HCT116 (cell line): ENCODE results near the gene FADD. TPM values are rescaled to one million over a fixed set of nuclear protein-coding genes. Genes with fewer than 3 reads are reported as not detected.

ENCODE experiments used
- ATAC-seq: fragments of 200-7000 bp; cut with Tn5 transposase; 2 replicates; pipeline ENCODE4 v1.9.1; 2020; ENCODE audit warnings: mild to moderate bottlenecking, moderate library complexity
- BruUV-seq: library from RNA; stranded (reverse); fragments of 400-500 nt; replicated peaks from 2 replicates; lab custom pipeline; 2021; lab: Mats Ljungman, UMichigan
- CTCF ChIA-PET: fragments of 300-600 bp; sonication (Branson Sonifier 250); formaldehyde crosslinking; loops from one replicate; lab custom pipeline; 2021; ENCODE audit warnings: antibody characterized with exemption; lab: Charles Lee
- POLR2A ChIA-PET: fragments of 300-600, 350-600 bp; sonication (Branson Sonifier 250); formaldehyde crosslinking; loops from one replicate; lab custom pipeline; 2021; ENCODE audit warnings: antibody characterized with exemption; lab: Charles Lee
- RAD21 ChIA-PET, 2 experiments: fragments of 300-600 bp; sonication (Branson Sonifier 250); formaldehyde crosslinking; loops; one replicate each; lab custom pipeline; 2023; ENCODE audit warnings: low total read pairs in 2 of 2; ENCODE audit not compliant: uncharacterized antibody in 2 of 2, unreplicated experiment in 2 of 2, low non-redundant PET in 1 of 2; lab: Charles Lee
- DNase-seq: peaks from one replicate; pipeline ENCODE4 v3.0.0-alpha.2; 2010; ENCODE audit warnings: low read depth, low spot score
- H2AFZ ChIP-seq: fragments of 200-600 bp; shearing (Covaris generic), sonication (generic); 2 replicates; pipeline ENCODE4 v1.6.1; 2017; ENCODE audit warnings: low read depth, mixed run types, mixed read lengths, antibody characterized with exemption, low read length; ENCODE audit not compliant: poor library complexity, severe bottlenecking
- H3K27ac ChIP-seq: 2 replicates; pipeline ENCODE4 v1.5.1; 2012; ENCODE audit warnings: low read depth, low read length
- H3K27me3 ChIP-seq: fragments of 200-600 bp; sonication (generic); 2 replicates; pipeline ENCODE4 v1.6.1; 2016; ENCODE audit warnings: mixed run types, low read length, mixed read lengths; ENCODE audit not compliant: insufficient read depth
- H3K36me3 ChIP-seq, 2 experiments: fragments of 200-500 bp in 1 of 2; fragments of 200-600 bp in 1 of 2; sonication (Bioruptor generic) in 1 of 2; sonication (generic) in 1 of 2; 2 replicates each; pipeline versions ENCODE4 v1.5.1 to v1.6.1; 2014 to 2016; ENCODE audit warnings: low read length in 2 of 2, inconsistent platforms in 1 of 2, mixed read lengths in 1 of 2, mixed run types in 1 of 2; ENCODE audit not compliant: insufficient read depth in 2 of 2, control insufficient read depth in 1 of 2
- H3K4me1 ChIP-seq, 2 experiments: fragments of 200-600 bp in 1 of 2; sonication (generic) in 1 of 2; 2 replicates each; pipeline versions ENCODE4 v1.5.1 to v1.6.1; 2012 to 2017; ENCODE audit warnings: low read length in 2 of 2, inconsistent platforms in 1 of 2, mild to moderate bottlenecking in 1 of 2, mixed read lengths in 1 of 2, mixed run types in 1 of 2, moderate library complexity in 1 of 2; ENCODE audit not compliant: insufficient read depth in 2 of 2, control insufficient read depth in 1 of 2
- H3K4me2 ChIP-seq: fragments of 200-600 bp; sonication (generic); 2 replicates; pipeline ENCODE4 v1.6.1; 2017; ENCODE audit warnings: mixed run types, low read length, mixed read lengths
- H3K4me3 ChIP-seq, 2 experiments: fragments of 200-600 bp in 1 of 2; sonication (generic) in 1 of 2; replicated peaks in 1 of 2; 2 replicates each; pipeline ENCODE4 v1.5.1; 2011 to 2016; ENCODE audit warnings: low read length in 2 of 2, control low read depth in 1 of 2, low read depth in 1 of 2, mild to moderate bottlenecking in 1 of 2, mixed read lengths in 1 of 2, mixed run types in 1 of 2
- H3K79me2 ChIP-seq: fragments of 200-600 bp; sonication (generic); 2 replicates; pipeline ENCODE4 v1.6.1; 2017; ENCODE audit warnings: mild to moderate bottlenecking, mixed run types, low read length, moderate library complexity, mixed read lengths; ENCODE audit not compliant: insufficient read depth
- H3K9ac ChIP-seq: fragments of 200-600 bp; sonication (generic); 2 replicates; pipeline ENCODE4 v1.6.1; 2016; ENCODE audit warnings: low read length, mixed read lengths
- H3K9me2 ChIP-seq: fragments of 200-600 bp; sonication (generic), shearing (Covaris generic); 2 replicates; pipeline ENCODE4 v1.6.1; 2017; ENCODE audit warnings: mixed run types, mild to moderate bottlenecking, moderate library complexity; ENCODE audit not compliant: insufficient read depth
- H3K9me3 ChIP-seq, 2 experiments: fragments of 200-500 bp in 1 of 2; fragments of 200-600 bp in 1 of 2; sonication (Bioruptor generic) in 1 of 2; sonication (generic) in 1 of 2; 2 replicates each; pipeline ENCODE4 v1.6.1; 2014 to 2017; ENCODE audit warnings: low read length in 2 of 2, mixed read lengths in 2 of 2, inconsistent platforms in 1 of 2, low read depth in 1 of 2, mild to moderate bottlenecking in 1 of 2, mixed run types in 1 of 2, moderate library complexity in 1 of 2; ENCODE audit not compliant: control insufficient read depth in 1 of 2, insufficient read depth in 1 of 2
- H4K20me1 ChIP-seq: fragments of 200-600 bp; sonication (generic), shearing (Covaris generic); 2 replicates; pipeline ENCODE4 v1.6.1; 2017; ENCODE audit warnings: mixed run types, mild to moderate bottlenecking, moderate library complexity; ENCODE audit not compliant: insufficient read depth
- CEBPB ChIP-seq: IDR thresholded peaks from 2 replicates; pipeline ENCODE4 v1.6.1; 2012; ENCODE audit warnings: low read depth
- EGR1 ChIP-seq: IDR thresholded peaks from 2 replicates; pipeline ENCODE4 v1.6.1; 2012; ENCODE audit warnings: low read depth
- EZH2 ChIP-seq: fragments of 200-600 bp; sonication (generic); IDR thresholded peaks from 2 replicates; pipeline ENCODE4 v1.6.1; 2017; ENCODE audit warnings: antibody characterized with exemption, mixed run types
- EZH2phosphoT487 ChIP-seq: fragments of 200-600 bp; IDR thresholded peaks from 2 replicates; pipeline ENCODE4 v1.6.1; 2018; ENCODE audit warnings: antibody characterized with exemption, borderline replicate concordance
- FOSL1 ChIP-seq: IDR thresholded peaks from 2 replicates; pipeline ENCODE4 v1.6.1; 2012; ENCODE audit warnings: low read depth
- JUND ChIP-seq: IDR thresholded peaks from 2 replicates; pipeline ENCODE4 v1.6.1; 2012
- POLR2A ChIP-seq: IDR thresholded peaks from 2 replicates; pipeline ENCODE4 v1.7.0; 2011; ENCODE audit warnings: borderline replicate concordance; ENCODE audit not compliant: insufficient read depth, insufficient read length; ENCODE audit errors: extremely low read depth
- POLR2AphosphoS5 ChIP-seq: IDR thresholded peaks from 2 replicates; pipeline ENCODE4 v1.6.1; 2011; ENCODE audit warnings: mild to moderate bottlenecking, low read depth, low read length, moderate library complexity
- RAD21 ChIP-seq: IDR thresholded peaks from 2 replicates; pipeline ENCODE4 v1.6.1; 2012; ENCODE audit warnings: low read depth, mild to moderate bottlenecking
- SIN3A ChIP-seq: IDR thresholded peaks from 2 replicates; pipeline ENCODE4 v1.6.1; 2012; ENCODE audit warnings: low read depth
- SRF ChIP-seq: IDR thresholded peaks from 2 replicates; pipeline ENCODE4 v1.6.1; 2012; ENCODE audit warnings: low read depth
- TCF7L2 ChIP-seq: IDR thresholded peaks from 2 replicates; pipeline ENCODE4 v1.7.0; 2011; ENCODE audit warnings: borderline replicate concordance, inconsistent platforms; ENCODE audit not compliant: insufficient read depth, insufficient read length; ENCODE audit errors: extremely low read depth
- YY1 ChIP-seq: IDR thresholded peaks from 2 replicates; pipeline ENCODE4 v1.6.1; 2011; ENCODE audit warnings: low read length, low read depth, moderate library complexity, mild to moderate bottlenecking; ENCODE audit not compliant: insufficient replicate concordance; ENCODE audit errors: extremely low read depth
- ZNF274 ChIP-seq: fragments of 200-500 bp; sonication (Bioruptor generic); IDR thresholded peaks from 2 replicates; pipeline ENCODE4 v1.6.1; 2014; ENCODE audit warnings: mild to moderate bottlenecking, low read depth, low read length, inconsistent platforms
- intact Hi-C: fragments of 100-400 bp; cut with micrococcal nuclease; formaldehyde crosslinking; loops from 2 replicates; pipeline ENCODE4 v1.10.0; 2022
- total RNA-seq: library from RNA; stranded (reverse); gene quantifications from one replicate; pipeline ENCODE4 v1.2.1, GENCODE V29; 2021; ENCODE audit not compliant: unreplicated experiment
- TF ChIP-seq, protein P1 (sequence below): IDR thresholded peaks from 2 replicates; pipeline ENCODE4 v1.6.1; 2011; ENCODE audit warnings: mild to moderate bottlenecking, low read length, moderate library complexity; ENCODE audit not compliant: insufficient replicate concordance; ENCODE audit errors: extremely low read depth

Gene FADD
- total RNA-seq, 1 experiment from 2014 or later = 26.7 TPM

DNA sequence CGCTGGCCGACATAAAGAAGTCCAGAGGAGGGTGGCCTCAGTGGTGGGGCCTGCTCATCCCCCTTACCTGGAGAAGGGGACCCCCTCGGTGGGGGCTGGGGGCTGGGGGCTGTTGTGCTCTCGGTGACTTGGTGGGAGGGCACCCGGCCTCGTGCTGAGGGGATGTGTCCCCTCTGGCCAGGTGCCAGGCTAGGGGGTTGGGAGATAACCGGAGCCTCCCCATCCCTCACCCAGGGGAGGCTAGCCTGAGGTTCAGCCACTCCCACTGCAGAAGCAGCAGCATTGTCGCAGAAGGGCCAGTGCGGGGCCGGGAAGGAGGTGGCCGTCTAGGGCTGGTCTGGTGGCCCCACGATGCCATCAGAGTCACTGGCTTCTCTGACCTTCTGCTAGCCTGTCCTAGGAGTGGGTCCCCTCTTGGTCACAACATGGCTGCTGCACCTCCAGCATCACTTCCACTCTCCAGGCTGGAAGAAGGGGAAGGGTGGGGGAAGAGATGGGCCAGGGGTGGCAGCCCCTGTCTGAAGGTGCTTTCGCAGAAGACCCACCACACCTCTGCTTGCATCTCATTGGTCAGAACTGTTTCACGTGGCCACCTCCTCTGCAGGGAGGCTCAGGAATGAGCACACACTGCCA lies 44.2 kb upstream of the FADD start:
- TF ChIP-seq SIN3A (no peak), RAD21 (no peak), ZNF274 (no peak), FOSL1 (no peak), EZH2 (no peak), YY1 (no peak), POLR2AphosphoS5 (no peak), POLR2A (no peak), EGR1 (no peak), SRF (no peak), EZH2phosphoT487 (no peak), TCF7L2 (no peak), CEBPB (no peak), JUND (no peak)
- TF ChIP-seq, protein P1, sequence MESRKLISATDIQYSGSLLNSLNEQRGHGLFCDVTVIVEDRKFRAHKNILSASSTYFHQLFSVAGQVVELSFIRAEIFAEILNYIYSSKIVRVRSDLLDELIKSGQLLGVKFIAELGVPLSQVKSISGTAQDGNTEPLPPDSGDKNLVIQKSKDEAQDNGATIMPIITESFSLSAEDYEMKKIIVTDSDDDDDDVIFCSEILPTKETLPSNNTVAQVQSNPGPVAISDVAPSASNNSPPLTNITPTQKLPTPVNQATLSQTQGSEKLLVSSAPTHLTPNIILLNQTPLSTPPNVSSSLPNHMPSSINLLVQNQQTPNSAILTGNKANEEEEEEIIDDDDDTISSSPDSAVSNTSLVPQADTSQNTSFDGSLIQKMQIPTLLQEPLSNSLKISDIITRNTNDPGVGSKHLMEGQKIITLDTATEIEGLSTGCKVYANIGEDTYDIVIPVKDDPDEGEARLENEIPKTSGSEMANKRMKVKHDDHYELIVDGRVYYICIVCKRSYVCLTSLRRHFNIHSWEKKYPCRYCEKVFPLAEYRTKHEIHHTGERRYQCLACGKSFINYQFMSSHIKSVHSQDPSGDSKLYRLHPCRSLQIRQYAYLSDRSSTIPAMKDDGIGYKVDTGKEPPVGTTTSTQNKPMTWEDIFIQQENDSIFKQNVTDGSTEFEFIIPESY = no peak
- Histone ChIP-seq H2AFZ (no peak overlapping the region), H3K9me2 (no peaks in the 10 kb centered on the region), H3K27me3 (no peaks in the 10 kb centered on the region), H3K36me3 (peaks cover 0 to 18% of the 10 kb centered on the region in 2 experiments; a peak in 1 of 4 replicates), H3K27ac (peak overlapping the region; percentile 70), H3K4me2 (peak overlapping the region; percentile 63), H3K4me1 (peaks cover 32 to 33% of the 10 kb centered on the region in 2 experiments), H4K20me1 (no peaks in the 10 kb centered on the region), H3K9ac (peak overlapping the region; percentile 53), H3K4me3 (peak overlapping the region in 1 of 2 experiments; percentile 7; a peak in 1 of 4 replicates), H3K9me3 (no peaks in the 10 kb centered on the region), H3K79me2 (no peaks in the 10 kb centered on the region)
- POLR2A ChIA-PET = no interaction called here
- DNase-seq (no peak), ATAC-seq (no peak)
- CTCF ChIA-PET = interaction anchor here (1.1 kb wide), 1 partner anchor 213 kb away, joined by 3 read pairs; no protein-coding TSS in a partner anchor
- BruUV-seq = no TSS peak
- RAD21 ChIA-PET = interaction anchor here in 1 of 2 experiments (0.8 kb wide), 1 partner anchor 210 kb away, joined by 3 read pairs; no protein-coding TSS in a partner anchor
- intact Hi-C loops = no loop called here
